ENCODE measurements around the gene PSPN. TPM values are rescaled to one million over a fixed set of nuclear protein-coding genes. Genes with fewer than 3 reads are reported as not detected.

Gene PSPN
- total and polyA plus RNA-seq, 2 of the 13 experiments (the other 11 are each of a cell fraction or from before 2014, with no cell fraction given): 0.69 to 1.1 TPM

- TF ChIP-seq, protein P1, sequence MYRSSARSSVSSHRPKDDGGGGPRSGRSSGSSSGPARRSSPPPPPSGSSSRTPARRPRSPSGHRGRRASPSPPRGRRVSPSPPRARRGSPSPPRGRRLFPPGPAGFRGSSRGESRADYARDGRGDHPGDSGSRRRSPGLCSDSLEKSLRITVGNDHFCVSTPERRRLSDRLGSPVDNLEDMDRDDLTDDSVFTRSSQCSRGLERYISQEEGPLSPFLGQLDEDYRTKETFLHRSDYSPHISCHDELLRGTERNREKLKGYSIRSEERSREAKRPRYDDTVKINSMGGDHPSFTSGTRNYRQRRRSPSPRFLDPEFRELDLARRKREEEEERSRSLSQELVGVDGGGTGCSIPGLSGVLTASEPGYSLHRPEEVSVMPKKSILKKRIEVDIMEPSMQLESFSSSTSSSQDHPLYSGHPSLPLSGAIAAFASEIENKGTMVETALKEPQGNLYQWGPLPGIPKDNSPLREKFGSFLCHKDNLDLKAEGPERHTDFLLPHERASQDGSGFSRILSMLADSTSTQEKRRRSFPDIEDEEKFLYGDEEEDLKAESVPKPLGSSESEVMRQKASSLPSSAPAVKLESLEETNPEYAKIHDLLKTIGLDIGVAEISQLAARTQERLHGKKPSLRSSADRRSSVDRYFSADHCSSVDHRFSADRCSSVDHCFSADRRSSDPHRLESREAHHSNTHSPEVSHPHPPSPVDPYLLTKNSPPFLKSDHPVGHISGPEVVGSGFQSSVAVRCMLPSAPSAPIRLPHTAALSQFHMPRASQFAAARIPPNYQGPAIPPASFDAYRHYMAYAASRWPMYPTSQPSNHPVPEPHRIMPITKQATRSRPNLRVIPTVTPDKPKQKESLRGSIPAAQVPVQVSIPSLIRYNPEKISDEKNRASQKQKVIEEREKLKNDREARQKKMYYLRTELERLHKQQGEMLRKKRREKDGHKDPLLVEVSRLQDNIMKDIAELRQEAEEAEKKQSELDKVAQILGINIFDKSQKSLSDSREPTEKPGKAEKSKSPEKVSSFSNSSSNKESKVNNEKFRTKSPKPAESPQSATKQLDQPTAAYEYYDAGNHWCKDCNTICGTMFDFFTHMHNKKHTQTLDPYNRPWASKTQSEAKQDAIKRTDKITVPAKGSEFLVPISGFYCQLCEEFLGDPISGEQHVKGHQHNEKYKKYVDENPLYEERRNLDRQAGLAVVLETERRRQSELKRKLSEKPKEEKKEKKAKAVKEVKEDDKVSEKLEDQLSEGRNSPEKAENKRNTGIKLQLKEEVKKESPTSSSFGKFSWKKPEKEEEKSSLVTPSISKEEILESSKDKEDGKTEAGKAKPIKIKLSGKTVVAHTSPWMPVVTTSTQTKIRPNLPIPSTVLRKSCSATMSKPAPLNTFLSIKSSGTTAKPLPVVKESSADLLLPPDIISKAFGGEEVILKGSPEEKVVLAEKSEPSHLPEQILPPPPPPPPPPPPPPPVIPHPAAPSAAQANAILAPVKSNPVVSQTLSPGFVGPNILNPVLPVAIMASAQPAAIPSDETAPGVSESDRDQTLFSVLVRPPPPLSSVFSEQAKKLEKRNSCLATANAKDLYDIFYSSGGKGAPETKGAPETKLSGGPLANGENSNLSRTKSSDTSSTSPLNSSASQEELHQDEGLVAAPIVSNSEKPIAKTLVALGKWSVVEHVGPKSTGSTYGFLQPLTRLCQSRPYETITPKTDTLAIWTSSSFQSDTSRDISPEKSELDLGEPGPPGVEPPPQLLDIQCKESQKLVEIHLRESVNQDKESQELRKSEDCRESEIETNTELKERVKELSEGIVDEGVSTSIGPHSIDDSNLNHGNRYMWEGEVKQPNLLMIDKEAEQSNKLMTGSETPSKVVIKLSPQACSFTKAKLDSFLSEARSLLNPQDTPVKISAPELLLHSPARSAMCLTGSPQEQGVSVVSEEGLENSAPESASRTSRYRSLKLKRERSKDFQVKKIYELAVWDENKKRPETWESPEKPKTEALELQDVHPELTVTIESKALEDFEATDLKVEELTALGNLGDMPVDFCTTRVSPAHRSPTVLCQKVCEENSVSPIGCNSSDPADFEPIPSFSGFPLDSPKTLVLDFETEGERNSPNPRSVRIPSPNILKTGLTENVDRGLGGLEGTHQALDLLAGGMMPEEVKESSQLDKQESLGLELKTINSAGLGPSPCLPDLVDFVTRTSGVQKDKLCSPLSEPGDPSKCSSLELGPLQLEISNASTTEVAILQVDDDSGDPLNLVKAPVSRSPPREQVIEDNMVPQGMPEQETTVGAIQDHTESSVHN (CRISPR knock-in tag; IDR thresholded peaks at IDR 0.05): peak; percentile 68; the same call in 1 of the 2 replicates
- TF ChIP-seq ZNF10 (CRISPR knock-in tag; IDR thresholded peaks at IDR 0.05; ENCODE audit: borderline replicate concordance, low read depth) (no peak), HMG20B (CRISPR knock-in tag; conservative IDR thresholded peaks at IDR 0.05) (no peak), NRL (CRISPR knock-in tag; IDR thresholded peaks at IDR 0.05; ENCODE audit: borderline replicate concordance) (no peak; the same call in none of the 2 replicates), REPIN1 (CRISPR knock-in tag; IDR thresholded peaks at IDR 0.05; ENCODE audit: borderline replicate concordance, low read depth) (peak; percentile 31; the same call in 1 of the 2 replicates), SRSF4 (IDR thresholded peaks at IDR 0.05; ENCODE audit: low read depth, low read length, poor library complexity, severe bottlenecking) (no peak), POLR2A (IDR thresholded peaks at IDR 0.05; ENCODE audit: insufficient read depth in 1 of 2, low read depth in 2 of 2, low read length in 2 of 2) (peak; percentile 62 to 63), FOXK1 (CRISPR knock-in tag; IDR thresholded peaks at IDR 0.05; ENCODE audit: borderline replicate concordance, low read depth) (no peak; the same call in 1 of the 2 replicates), EED (CRISPR knock-in tag; IDR thresholded peaks at IDR 0.05) (no peak), MBNL3 (CRISPR knock-in tag; conservative IDR thresholded peaks at IDR 0.05) (no peak), ZFP36L1 (CRISPR knock-in tag; IDR thresholded peaks at IDR 0.05) (peak; percentile 94), NFE2L2 (IDR thresholded peaks at IDR 0.05; ENCODE audit: low read length) (no peak)
- TF ChIP-seq, protein P2, sequence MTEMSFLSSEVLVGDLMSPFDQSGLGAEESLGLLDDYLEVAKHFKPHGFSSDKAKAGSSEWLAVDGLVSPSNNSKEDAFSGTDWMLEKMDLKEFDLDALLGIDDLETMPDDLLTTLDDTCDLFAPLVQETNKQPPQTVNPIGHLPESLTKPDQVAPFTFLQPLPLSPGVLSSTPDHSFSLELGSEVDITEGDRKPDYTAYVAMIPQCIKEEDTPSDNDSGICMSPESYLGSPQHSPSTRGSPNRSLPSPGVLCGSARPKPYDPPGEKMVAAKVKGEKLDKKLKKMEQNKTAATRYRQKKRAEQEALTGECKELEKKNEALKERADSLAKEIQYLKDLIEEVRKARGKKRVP (CRISPR knock-in tag; IDR thresholded peaks at IDR 0.05): no peak
These were observed 3.1 kb downstream of the PSPN start, which contains the start of gene ALKBH7 (continued) for GRCh38 chr19:6372594-6373095.

All from HepG2 (cell line).